Epithelial cell of esophagus (primary cell): ENCODE data around the gene ANKMY2.
A peak's percentile ranks its signal among the peaks of the same experiment; 100 is the strongest.

Experiments used
- DNase-seq: peaks from one replicate; pipeline ENCODE4 v3.0.0; 2010; ENCODE audit warnings: low read depth
- H3K4me3 ChIP-seq: 2 replicates; pipeline ENCODE4 v1.5.1; 2011; ENCODE audit warnings: mild to moderate bottlenecking, low read length, control low read depth
- TF ChIP-seq, protein P1 (sequence below): IDR thresholded peaks from 2 replicates; pipeline ENCODE4 v1.5.1; 2011; ENCODE audit warnings: low read depth, mild to moderate bottlenecking, low read length, control low read depth, inconsistent platforms; ENCODE audit not compliant: insufficient read depth; ENCODE audit errors: missing control alignments

Gene ANKMY2

DNA sequence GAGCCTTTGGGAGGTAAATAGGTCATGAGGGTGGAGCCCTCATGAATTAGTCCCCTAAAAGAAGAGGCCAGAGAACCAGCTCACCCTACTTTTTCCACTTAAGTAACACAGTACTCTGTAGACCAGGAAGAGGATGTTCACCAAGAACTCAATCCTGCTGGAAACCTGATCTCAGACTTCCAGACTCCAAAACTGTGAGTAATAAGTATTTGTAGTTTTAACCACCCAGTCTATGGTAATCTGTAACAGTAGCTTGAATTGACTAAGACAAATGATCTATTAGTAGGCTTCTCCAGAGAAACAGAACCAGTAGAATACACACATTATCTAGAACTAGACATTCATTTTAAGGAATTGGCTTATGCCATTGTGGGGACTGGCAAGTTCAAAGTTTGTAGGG, 51.5 kb downstream of the ANKMY2 start:
- DNase-seq, result peak; percentile 38
- TF ChIP-seq, protein P1, sequence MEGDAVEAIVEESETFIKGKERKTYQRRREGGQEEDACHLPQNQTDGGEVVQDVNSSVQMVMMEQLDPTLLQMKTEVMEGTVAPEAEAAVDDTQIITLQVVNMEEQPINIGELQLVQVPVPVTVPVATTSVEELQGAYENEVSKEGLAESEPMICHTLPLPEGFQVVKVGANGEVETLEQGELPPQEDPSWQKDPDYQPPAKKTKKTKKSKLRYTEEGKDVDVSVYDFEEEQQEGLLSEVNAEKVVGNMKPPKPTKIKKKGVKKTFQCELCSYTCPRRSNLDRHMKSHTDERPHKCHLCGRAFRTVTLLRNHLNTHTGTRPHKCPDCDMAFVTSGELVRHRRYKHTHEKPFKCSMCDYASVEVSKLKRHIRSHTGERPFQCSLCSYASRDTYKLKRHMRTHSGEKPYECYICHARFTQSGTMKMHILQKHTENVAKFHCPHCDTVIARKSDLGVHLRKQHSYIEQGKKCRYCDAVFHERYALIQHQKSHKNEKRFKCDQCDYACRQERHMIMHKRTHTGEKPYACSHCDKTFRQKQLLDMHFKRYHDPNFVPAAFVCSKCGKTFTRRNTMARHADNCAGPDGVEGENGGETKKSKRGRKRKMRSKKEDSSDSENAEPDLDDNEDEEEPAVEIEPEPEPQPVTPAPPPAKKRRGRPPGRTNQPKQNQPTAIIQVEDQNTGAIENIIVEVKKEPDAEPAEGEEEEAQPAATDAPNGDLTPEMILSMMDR, result no peak
- no peak overlapping the region for H3K4me3 ChIP-seq

DNA sequence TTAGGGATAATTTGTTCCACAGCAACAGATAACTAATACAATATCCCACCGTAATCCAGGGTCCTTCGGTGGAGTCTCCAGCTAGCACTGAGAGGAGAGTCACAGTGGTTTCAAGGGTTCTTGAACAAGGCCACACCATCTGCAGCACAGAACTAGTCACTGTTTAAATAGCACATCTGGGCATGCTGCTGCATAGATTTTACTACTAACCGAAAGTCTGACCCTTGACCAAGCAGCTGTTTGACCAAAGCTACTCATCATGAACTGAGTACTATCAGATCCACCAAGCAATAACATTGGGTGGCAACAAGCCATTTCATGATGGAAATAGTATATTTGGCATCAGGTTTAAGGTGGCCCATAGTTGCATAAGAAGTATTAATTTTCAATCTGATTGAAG, 53.2 kb downstream of the ANKMY2 start:
- H3K4me3 ChIP-seq, result no peak overlapping the region
- DNase-seq, result no peak
- TF ChIP-seq, protein P1, result no peak

DNA sequence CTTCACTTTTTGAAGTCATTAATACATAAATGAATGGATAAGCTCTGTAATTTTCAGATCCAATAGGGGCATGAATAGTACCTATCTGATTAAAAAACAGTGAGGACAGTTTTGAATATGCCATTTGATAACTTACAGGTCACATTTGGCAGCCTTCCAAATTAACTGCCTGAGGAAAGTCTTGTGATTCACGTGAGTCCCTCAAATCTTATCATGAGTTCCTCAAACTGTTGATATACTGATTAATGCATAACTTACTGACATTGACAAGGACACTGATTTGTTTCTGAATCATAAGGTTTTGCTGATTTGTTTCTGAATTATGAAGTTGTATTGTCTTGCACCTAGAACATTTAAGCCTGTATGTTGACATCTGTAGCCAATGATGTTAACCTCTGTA, 55.1 kb downstream of the ANKMY2 start:
- DNase-seq, result peak; percentile 27
- no peak overlapping the region for H3K4me3 ChIP-seq
- TF ChIP-seq, protein P1, result no peak

DNA sequence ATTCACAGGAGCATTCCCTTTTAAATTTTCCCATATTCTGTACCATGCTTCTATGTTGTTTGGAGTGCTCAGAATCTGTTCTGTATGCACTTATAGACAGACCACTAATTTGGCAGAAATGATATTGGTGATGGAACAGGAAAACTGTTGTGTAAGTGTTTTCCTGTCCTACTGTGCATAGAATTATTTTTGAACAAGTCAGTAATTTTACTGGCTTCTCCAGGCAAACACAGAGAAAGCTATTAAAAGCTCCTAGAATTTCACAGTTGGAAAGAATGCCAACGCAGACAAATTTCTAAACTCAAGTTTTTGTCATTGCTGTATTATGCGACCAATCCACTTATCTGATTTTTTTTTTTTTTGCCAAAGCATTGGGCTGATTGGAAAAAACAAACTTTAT, 55.7 kb downstream of the ANKMY2 start:
- no peak for DNase-seq
- TF ChIP-seq, protein P1, result no peak

DNA sequence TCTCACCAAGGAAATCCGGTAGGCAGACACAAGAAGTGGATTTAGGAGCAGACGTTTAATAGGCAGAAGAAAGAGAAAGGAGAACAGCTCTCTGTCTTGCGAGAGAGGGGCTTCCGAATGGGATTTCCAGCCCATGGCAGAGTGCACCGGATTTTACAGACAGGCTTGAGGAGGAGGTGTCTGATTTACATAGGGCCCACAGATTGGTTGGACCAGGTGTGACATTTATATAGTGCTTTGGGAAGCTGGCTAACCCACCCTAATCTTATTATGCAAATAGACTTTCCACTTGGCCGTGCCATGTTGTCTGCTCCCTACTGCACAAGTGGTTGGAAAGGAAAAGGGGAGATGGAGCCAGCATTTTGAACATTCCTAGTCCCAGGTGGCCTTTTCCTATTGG, 57.8 kb downstream of the ANKMY2 start:
- H3K4me3 ChIP-seq, result no peak overlapping the region
- TF ChIP-seq, protein P1, result no peak
- DNase-seq, result no peak

More for the DNA sequence above, 55.7 kb downstream of the ANKMY2 start:
- H3K4me3 ChIP-seq, result no peak overlapping the region

DNA sequence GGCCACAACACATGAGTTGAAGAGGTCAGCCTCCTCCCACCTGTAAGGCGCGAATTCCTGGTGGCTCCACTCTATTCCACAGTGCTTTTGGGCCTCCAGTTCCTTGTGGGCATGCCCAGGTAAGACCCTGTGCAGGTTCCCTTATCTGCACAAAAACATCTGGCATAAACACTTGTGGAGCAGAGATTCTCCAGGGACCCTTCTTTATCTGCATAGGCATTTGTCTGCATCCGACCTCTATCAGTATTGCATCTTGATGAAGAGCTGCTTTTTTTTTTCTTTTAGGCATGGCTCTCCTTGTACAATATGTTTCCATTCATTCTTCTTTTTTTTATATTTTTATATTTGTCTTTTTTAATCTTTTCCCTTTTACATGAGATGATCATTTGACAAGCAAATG, 58.4 kb downstream of the ANKMY2 start:
- TF ChIP-seq, protein P1, result no peak
- H3K4me3 ChIP-seq, result no peak overlapping the region
- no peak for DNase-seq

DNA sequence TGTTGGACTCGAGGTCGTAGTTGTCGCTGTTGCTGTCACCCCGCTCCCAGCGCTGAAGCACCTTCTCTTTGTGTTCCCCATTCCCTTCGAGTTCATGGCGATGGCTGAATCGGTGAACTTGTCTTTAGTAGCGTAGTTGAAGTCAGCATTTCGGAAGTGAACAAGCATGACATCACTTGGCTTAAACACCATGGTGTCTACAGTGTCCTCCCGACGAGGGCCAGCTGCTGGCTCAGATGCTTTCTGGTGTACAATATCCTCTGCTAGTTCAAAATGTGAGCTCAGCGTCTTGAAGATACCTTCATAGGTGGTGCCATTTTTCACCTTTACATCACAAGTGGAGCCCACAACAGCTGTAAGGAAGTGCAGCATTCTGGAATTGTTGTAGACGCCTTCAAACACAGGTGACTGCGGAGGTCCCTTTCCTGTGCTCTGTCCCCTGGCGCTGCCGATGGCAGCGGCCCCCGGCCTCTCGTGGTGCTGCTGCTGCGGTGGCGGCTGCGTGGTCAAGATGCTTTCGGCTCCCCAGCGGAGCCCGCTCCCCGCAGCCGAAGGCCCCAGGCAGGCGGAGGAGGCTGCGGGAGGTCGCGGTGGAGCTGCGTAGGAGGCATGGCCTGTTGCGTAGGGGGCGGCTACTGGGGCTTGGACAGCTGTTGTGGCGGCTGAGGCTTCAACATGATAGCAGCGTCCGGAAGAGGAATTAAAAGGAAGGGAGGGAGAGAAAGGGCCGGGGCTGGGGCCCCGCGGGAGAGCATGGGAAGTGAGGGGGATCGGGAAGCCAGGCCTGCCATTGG, 59.3 kb downstream of the ANKMY2 start:
- H3K4me3 ChIP-seq, result no peak overlapping the region
- DNase-seq, result no peak
- TF ChIP-seq, protein P1, result no peak
